Stimulated activated CD4-positive, alpha-beta T cell treated with anti-CD3 and anti-CD28 coated beads, TNF-alpha, amount 100 ng/mL, for 4 hours (primary cell): ENCODE results near the gene PCNX2.
"Not testable (repeated sequence)": the region's sequence is repeated elsewhere in the genome, so short reads cannot be mapped to it uniquely, and the experiment has no call there.

Experiments used
- DNase-seq, 3 experiments: peaks; one replicate each; pipeline ENCODE4 v3.0.0-alpha.2; 2020; ENCODE audit warnings: low read depth in 3 of 3

The PCNX2 gene

DNA sequence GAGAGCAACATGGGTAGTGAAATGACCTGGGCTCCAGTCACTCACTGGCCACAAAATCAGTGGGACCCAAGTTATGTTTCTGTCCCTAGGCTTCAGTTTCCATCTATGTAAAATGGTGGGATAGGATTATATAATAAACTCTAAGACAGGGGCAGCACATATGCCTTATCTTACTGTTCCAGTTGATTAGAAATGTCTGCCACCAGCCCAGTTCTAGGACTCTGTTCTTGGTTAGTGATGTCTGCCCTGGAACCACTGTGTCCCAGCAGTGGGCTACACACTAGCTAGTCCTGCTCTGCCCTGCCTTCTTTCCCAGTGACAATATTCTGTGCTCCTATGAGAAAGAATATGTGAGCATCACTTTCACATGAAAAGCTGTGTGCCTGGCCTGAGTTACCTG is 138.3 kb downstream of the PCNX2 start:
- no peak for DNase-seq

DNA sequence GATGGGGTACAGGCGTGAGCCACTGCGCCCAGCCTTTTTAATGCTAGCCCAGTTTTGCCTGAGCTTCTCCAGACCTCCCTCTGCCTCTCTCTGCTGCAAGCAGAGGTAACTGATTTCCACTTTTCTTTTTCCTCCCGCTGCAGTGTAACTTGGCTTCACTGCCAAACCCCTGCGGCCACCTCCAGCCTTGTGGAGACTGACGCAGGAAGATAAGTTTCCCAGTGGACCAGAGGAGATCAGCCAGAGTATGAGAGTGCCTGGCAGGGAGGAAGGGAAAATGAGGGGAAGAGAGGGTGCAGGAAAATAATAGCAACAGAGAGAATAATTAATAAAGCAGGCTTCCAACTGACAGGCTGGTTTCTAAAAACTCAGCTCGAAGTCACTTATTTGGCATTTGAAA is 143.7 kb downstream of the PCNX2 start:
- DNase-seq = no peak

DNA sequence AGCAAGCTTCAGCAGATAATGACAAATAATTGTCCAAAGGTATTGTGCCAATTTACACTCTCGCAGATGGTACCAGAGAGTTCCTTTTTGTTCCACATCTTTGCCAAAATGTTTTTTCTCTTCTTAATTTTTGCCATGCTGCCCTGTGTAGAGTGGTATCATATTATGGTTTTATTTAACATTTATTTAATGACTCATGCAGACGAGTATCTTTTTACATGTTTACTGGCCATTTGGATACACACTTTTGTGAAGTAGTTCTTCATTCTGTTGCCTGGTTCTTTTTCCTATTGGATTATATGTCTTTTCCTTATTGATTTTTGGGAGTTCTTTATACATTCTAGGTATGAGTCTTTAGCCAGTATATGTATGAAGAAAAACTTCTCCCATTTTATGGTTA is 151.1 kb downstream of the PCNX2 start:
- DNase-seq = no peak

DNA sequence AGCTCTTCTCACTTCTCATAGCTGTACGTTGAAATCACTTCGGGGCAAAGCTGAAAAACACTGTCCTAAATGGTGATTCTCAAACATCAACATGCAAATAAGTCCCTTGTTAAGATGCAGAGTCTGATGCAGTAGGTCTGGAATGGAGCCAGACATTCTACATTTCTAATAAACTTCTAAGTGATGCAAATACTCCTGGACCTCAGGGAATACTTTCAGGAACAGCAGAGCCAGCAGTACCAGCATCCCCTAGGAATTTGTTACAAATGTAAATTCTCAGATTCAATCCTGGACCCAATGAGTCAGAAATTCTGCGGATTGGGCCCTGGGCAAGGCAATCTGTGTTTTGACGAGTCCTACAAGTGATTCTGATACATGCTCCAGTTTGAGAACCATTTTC is 152.3 kb downstream of the PCNX2 start:
- no peak for DNase-seq

DNA sequence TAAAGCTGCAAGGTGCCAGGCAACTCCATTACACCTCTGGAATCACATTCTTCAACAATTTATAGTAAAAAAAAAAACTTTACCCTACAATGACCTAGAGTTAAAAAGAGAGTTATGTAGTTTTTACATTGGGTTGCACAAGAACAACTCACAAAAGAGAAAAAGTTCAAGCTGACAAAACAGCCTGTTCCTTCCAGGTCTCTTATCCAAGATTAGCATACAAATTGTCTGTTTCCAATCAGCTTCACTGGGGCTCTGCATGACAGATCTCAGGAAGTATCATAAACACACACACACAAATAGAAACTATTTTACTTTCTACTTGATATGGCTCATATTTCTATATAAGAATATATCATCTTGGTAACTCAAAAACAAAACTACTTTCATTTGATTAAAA is 154.6 kb downstream of the PCNX2 start:
- no peak for DNase-seq

DNA sequence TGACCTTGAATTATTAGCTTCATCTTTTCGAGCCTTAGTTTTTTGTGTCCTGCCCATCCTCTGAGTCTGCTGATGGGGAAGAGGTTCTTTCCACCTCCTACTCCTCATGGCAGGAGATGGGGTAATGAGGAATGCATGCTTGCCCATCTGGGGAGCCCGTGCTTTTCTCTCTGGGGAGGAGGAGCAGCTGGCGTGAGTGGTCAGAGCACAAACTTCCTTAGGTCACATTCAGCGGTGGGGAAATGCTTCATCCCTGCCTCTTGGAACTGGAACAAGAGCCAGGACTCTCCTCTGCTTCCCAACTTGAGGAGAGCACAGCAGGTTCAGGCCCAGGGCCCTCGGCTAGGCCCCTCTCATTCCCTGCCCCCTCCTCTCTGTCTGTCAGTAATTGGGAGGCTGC is 155.0 kb downstream of the PCNX2 start:
- DNase-seq = no peak

DNA sequence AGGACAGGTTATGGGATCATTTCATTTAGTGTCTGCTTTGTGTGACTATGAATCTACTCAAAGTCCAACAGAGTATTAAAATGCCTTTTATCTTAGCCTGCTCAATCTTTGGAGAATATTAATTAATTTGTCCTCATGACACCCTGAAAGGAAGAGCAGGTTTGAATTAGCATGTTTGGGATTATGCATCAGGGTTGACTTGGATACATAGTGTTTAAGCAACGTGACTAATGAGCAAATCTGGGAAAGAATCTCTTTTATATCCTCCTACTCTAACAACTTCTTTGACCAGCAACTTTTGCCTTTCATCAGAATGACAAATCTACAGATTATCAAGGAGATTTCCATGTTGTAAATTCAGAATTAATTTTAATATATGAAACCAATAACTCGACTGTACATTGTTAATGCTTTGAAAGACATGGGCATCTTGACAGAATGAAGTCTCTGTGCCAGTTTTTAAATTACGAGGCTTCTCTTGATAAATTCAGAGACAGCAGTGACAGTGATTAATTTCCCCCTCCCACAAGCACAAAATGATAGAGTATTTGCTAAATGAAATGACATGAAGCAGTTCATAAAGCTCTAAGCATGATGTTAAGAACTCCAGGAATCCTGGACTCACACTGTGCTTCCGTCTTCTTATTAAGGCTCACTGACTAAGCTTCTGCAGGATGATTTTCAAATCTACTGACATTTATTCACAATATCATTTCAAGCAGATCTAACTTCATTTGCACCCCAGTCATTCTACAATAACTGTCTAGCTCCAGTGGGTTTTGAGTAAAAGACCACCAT is 156.5 kb downstream of the PCNX2 start:
- no peak for DNase-seq

DNA sequence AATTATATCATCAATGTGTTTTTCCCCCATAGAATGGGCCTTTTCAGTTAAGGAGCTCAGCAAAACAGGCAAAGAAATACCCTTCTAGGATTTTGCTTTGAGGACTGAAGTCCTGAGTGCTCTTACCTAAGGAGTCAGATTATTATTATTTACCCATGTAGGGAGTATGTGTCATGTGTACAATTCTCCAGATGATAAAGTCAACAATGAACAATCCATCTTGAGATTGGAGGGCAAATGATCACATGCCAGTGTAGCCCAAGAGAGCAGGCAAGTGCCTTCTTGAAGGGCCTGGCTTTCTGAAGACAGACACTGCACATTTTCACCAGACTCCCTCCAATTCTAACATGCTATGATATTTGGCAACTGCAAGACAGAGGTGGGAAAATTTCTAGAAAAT is 159.7 kb downstream of the PCNX2 start:
- DNase-seq = no peak

DNA sequence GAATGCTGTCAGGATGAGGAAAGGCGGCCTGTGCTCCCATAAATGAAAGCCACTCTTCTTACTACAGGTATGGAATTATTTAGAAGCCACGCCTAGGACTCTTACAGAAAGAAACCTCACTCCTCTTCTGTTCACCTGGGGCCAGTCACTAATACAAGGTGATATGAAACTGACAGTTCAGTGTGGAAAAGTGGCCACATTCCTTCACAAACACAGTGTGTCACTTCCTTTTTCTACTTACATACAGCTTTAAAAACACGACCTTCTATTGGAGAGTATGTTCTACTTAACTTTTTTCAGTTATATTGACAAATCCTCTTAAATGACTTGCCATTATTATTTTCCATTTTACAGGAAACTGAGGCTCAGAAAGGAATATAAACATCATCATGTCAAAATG is 163.1 kb downstream of the PCNX2 start:
- DNase-seq = no peak

DNA sequence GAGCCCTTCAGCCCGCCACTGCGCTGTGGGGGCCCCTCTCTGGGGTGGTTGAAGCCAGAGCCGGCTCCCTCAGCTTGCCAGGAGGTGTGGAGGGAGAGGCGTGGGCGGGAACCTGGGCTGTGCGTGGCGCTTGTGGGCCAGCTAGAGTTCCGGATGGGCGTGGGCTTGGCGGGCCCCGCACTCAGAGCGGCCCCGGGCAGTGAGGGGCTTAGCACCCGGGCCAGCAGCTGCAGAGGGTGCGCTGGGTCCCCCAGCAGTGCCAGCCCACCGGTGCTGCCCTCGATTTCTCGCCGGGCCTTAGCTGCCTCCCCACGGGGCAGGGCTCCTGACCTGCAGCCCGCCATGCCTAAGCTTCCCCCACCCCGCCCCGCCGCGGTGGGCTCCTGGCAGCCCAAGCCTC is 166.5 kb downstream of the PCNX2 start:
- not testable (repeated sequence) for DNase-seq

DNA sequence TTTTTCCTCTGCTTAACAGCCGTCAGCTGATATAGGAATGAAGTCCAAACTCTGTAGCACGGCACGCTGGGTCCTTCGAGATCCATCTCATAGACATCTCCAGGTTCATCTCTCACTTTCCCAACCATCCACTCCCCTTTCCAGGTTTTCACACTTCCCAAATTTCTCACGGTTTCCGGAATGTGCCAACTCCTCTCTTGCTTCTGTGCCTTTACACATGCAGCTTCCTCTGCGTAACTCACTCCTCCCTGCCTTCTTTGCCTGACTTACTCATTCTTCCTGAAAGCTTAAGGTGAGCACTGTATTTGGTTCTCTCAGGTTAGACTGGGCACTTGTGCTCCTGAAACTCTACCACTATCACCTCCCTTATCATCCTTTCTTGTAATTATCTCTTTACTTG is 168.4 kb downstream of the PCNX2 start:
- no peak for DNase-seq

DNA sequence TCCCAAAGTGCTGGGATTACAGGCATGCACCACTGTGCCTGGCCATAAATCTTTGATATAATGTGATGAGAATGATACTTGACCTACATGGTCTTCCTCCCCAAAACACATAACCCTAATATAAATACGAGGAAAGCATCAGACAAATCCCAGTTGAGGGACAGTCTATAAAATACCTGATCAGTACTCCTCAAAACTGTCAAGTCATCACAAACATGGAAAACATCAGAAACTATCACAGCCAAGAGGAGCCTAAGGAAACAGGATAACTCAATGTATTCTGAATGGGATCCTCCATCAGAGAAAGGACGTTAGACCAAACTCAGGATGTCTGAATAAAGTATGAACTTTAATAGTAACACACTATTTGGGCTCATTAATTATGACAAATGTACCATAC is 172.7 kb downstream of the PCNX2 start:
- DNase-seq = no peak

DNA sequence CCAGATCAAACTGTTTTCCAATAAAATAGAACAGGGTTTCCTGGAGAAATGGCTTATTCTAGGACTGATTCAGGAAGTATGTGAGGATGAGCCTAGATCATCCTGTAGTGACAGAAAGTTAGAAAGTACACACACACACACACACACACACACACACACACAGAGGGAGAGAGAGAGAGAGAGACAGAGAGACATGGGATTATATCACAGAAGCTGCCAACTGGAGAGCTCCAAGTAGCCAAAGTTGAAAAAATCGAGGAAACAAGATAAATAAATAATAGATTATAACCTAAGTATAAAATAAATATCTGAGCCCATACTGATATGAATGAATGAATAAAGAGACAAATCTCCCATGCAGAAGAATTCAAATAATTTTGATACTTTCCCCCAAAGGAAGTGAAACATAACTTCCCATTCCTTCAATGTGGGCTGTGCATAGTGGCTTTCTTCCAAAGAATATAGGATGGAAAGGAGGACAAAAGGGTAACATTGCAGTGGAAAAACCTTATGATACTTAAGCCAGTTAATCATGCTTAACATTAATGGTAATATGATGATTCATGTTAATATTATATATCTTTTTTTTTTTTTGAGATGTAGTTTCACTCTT is 173.5 kb downstream of the PCNX2 start:
- DNase-seq = no peak

DNA sequence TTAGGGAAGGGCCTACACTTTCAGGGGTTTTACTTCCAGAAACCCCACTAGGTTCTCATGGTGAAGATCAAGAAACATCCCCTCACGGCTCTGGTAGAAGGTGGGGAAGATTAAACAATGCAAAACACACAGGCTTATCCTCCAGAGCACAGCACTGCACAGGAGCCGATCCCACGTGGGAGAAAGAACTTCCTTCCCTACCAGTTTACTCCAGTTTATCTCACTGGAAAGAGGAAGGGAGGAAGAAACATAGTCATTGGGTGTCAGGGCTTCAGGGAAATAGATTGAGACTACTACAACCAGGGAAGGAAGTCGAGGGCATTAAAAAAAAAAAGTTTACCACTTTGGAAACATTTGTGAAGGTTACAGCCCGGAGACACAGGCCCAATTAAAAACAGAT is 180.7 kb downstream of the PCNX2 start:
- no peak for DNase-seq

DNA sequence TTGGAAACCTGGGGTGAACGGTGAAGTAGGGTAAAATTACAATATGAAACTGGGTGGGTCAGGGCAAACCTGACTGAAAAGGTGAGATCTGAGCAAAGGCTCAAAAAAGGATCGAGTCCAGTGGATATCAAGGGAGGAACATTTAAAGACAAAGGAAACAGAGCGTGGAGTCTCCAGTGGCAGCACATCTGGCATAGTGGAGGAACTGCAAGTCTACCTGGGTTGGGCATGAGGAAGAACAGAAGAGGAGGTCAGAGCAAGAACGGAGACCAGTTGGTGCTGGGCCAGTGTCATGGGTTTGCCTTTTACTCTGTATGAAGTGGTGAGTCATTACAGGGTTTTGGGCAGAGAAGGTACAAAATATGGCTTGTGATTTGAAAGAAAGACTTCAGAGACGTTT is 181.4 kb downstream of the PCNX2 start:
- DNase-seq = no peak

DNA sequence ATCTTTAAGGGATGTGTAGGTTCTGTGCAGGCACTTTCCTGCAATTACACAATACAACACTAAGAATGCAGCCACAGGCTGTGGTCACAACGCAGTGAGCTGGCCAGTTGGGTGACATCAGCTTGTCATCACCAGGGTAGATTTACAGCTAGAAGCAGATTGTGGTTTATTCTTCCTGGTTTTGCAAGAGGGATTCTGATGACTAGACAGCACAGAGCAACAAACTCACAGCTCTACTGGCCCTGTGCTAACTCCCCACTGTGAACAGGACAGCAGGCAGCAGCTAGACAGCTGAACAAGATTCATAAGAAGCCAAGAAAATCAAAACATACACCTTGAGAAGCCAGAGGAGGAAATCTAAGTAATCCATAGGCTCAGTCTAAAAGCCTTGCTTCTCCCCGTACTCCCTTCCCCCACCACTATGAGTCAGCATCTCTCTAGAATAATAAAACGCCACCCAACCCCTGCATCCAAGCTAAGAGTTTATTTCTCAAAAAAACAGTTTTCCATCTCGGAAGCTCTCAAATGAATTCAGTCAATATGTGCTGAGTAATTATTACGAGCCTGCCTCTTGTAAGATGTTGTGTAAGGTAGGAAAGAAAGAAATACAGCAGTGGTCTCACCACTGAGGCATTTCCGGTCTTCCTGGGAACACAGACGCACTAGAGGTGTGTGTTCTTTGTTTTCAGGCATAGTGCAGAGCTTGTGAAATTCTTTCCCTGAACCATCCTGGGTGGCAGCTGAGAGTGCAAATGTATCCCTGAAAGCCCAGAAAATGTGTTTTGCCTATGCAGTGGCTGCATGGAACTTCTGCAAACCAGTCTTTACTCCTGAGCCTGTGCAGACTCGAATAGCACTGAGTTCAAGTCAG is 182.3 kb downstream of the PCNX2 start:
- DNase-seq = no peak

DNA sequence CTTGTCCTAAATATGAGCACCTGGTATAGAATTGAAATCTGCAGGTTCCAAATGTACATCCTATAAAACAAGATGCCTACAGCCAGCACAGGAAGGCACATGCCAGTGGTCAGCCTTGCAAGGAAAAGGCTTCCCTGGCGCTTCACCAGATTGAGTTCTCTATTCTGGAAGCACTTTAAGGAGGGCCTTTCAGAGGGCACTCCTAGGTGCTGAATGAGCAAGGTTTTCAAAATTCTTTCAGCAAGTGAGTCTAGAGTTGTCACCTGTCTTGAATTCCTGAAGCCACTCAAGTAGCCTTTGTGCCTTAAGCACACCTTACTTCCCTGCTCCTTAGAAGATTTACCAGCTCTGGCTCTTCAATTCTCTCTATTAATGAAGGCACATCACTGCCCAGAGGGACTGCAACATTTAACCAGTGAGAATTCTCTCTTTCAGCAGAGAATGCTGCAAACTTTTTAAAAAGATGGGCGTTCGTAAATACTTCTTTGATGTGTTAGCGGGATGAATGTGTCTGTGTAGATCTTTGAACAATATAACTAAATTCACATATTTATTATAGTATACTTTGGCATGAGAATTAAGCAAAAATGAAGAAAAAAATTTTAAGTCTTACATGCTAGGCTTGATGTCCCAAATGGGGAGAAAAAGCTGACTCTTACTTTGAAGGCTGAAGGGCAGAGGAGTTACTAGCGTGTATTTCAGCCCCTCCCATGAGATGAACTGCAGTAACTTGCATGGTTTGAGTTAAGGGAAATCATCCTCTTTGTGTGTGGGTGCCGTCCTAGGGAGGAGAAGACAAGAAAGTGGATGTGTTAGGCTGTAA is 183.1 kb downstream of the PCNX2 start:
- no peak for DNase-seq

DNA sequence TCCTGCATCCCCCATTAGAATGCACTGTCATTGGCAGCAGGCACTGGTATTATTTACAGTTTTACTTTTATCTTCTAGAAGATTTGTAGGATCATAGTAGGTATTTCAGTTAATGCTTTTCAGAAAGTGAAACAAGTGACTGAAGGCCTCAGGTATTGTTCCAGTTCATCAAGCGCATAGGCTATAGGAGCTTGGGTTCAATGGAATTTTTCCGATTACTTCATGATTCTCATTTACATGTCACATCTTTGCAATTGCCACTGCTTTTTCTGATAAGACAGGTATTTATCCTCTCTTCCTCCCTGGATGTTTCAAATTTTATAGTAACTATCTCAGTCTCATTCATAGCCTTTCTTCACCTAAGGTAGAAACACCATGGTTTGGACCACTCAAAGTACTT is 183.8 kb downstream of the PCNX2 start:
- DNase-seq = no peak

DNA sequence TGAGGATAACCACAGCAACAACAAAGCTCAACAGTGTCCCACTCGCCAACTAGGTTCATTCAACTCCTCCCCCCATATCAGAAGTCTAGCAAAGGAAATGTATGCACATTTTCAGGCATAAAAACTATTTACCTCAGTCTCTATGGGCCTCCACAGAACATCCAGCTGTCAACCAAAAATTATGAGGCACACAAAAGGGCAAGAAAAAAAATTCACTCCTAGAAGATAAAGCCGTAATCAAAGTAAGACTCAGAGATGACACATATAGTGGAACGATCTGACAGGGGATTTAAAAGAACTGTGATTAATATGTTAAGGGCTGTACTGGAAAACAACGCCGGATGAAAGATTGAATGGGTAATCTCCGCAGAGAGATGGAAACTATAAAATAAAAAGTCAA is 186.4 kb downstream of the PCNX2 start:
- DNase-seq = no peak

DNA sequence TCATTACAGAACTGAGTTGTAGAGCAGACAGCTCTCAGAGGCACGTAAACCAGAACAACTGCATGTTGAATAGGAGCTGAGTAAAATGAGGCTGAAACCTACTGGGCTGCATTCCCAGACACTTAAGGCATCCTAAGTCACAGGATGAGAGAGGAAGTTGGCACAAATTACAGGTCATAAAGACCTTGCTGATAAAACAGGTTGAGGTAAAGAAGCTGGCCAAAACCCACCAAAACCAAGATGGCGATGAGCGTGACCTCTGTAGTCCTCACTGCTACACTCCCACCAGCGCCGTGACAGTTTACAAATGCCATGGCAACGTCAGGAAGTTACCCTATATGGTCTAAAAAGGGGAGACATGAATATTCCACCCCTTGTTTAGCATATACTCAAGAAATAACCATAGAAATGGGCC is 187.8 kb downstream of the PCNX2 start:
- not testable (repeated sequence) for DNase-seq

DNA sequence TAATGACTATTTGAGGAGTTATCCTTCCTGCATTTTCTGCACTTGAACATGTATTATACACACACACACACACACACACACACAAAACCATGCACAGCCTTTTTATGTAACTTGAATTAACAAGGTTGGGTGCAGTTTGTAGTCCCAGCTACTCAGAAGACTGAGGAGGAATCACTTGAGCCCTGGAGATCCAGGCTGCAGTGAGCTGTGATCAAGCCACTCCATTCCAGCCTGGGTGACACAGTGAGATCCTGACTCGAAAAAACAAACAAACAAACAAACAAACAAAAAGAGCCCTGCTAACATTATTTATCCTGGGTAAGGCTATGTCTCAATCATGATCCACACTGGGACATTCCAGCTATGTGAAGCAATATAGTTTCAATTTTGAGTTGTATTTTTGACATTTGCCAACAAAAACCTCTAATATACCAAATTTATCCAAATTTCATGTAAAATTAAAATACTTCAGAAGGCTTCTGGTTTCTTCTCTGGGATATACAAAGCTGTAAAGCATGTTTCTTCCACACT is 188.3 kb downstream of the PCNX2 start:
- no peak for DNase-seq

DNA sequence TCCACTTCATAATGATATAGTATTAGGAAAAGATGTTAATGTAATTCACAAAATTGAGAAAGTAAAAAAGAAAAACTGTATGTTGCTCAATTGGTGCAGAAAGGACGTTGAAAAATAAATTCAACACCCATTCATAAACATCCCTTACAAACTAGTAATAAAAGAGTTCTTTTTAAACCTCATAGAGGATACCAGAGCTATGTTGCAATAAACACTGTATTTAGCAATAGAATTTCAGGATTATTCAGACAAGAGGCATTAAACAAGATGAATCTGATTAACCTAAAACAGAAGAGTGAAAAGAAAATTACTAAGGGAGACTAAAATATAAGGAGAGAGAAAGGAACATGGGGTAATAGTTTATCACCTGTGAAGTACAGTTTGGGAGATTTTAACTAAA is 190.3 kb downstream of the PCNX2 start:
- DNase-seq = no peak
